ENCODE results near the gene CALB2.
"Not testable (repeated sequence)": the region's sequence is repeated elsewhere in the genome, so short reads cannot be mapped to it uniquely, and the experiment has no call there.

The CALB2 gene

DNA sequence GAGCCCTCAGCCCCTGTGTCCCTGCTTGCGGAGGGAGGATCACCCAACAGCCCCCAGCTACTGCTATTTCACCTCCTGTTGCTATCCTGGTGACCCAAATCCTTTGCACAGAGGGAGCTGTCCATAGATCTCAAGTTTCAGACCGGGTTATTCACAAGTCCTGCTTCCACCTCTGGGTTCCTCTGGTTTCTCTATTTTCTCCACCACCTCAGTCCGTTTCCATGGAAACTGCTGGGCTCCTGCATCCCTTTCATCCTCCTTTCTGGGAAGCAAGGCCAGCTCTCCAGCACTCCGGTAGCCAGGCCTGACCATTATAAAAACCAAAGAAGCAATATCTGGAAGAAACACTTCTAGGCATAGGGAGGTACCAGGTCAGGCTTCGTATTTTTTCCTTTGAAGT lies 4.8 kb upstream of the CALB2 start:
- no peak for DNase-seq

DNA sequence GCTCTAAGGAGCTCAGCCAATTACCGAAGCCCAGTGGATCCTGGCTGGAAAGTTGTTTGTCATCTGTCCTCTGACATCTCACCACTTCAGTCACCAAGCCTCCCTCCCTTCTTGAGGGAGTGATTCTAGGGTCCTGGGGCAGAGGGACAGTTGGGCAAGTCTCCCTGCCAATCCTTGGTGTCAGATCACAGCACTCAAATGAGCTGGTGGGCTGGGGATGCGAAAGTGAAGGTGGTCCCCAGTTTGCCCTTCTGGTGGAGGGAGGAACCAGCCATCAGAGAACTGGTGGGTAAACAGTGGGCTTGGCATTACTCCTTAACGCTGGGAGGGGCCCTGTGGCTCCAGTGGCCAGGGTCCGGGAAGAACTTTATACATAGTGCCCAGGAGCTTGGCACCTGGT lies 4.4 kb upstream of the CALB2 start:
- DNase-seq: no peak

- DNase-seq: no peak
Observed at GRCh38 chr16:71356051-71356740, 2.3 kb upstream of the CALB2 start.

DNA sequence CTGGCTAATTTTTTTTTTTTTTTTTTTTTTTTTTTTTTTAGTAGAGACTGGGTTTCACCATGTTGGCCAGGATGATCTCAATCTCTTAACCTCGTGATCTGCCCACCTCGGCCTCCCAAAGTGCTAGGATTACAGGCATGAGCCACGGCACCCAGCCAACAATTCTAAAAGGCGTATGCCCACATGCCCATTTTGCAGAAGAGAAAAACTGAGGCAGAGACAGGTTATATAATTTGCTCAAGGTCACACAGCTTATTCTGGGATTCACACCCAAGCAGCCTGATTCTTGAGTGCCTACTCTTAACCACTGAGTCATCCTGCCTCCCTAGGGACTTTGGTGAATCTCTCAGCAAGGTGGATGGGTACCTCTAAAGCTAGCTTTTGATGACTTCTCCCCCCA lies 1.6 kb upstream of the CALB2 start:
- not testable (repeated sequence) for DNase-seq

GRCh38 chr16:71357681-71358080 lies 842 bp upstream of the CALB2 start:
- peak; percentile 26 for DNase-seq

GRCh38 chr16:71359431-71359830 lies 908 bp downstream of the CALB2 start:
- no peak for DNase-seq

GRCh38 chr16:71360378-71360777 lies 1.9 kb downstream of the CALB2 start:
- DNase-seq: no peak

DNA sequence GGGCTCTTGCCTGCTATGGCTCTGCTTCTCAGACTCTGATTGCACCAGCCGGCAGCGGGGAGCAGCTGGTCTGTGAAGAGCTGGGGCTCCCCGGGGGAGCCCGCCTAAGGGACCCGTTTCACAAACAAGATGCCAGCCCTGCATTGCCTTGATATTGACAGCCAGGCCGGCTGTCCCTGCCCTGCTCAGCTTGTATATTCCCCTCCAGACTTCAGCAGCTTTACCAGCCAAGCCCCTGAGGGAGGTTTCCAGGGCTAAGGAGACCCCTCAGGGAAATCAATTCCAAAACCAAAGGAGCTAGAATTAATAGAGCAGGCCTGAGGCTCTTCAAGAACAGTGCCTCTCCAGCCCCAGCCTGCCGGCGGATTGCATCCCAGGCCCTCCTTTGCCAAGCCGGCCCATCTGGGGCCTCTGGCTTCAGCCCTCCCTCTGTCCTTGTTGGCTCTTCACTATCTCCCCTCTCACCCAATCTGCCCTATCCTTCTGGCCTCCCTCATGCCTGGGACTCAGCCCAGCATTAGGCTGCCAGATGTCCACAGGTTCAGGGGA lies 5.7 kb downstream of the CALB2 start:
- DNase-seq: no peak

DNA sequence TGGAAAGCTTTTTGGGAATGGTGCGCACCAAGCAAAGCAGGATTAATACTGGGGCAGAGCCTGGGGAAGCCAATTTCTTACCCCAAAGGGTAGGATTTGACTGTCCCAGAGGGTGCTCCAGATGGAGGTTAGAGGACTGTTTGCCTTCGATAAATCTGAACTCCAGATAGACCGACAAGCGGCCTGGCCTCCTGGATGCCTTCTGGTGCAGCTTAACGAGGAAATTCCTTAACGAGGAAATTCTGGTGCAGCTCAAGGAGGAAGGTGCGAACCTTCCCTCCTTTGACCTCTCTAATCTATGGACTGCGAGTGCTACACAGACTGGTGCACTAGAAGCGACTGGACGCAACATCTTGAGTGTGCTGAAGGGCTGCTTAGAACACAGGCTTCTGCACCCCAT lies 6.5 kb downstream of the CALB2 start:
- DNase-seq: no peak

GRCh38 chr16:71367241-71367976 lies 8.9 kb downstream of the CALB2 start:
- DNase-seq: peak; percentile 62

DNA sequence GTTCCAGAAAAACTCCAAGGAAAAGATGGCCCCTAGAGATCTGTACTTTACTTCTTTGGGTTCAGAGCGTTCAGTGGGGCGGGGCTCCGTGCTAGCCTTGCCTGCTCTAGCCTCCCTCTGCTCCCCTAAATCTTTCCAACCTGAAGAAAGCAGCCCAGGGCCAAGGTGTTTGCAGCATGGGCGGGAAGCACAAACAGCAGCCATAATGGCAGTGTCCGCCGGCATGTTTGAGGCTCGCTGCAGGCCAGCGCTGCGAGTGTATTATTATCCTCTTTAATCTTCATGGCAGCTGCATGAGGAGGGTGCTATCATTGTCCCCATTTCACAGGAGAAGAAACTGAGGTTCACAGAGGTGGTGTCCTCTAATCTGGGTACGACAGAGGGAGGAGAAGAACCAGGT lies 10.4 kb downstream of the CALB2 start:
- no peak for DNase-seq

DNA sequence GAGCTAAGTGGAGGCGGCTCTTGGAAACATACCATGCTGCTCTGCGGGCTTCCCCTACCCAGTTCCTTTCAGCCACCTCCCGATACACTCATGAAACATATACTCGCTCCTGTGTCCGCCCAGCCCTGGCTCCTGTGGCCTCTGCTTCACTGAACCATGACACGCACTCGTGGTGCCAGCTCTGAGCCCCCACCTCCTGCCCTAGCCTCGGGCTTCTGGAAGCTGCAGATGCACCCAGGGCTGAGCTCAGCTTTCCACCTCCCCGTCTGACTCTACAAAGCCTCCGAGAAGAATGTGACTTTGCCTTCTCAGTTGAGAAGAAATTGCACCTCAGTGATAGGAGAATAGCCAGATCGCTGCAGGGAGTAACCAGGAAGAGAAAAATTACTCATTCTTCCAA lies 11.0 kb downstream of the CALB2 start:
- DNase-seq: no peak

DNA sequence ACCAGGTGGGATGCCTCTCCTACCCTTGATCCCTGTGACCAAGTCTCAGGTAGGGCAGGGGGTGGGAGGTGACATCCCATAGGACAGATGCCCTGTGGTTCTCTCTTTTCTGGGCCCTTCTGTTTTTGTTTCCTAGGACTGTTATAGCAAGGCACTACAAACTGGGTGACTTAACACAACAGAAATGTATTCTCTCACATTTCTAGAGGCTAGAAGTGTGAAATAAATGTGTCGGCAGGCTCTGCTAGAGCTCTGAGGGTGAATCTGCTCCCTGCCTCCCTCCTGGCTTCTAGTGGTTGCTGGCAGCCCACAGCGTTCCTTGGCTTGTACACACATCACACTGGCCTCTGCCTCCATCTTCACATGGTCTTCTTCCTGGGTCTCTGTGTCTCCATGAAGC lies 12.7 kb downstream of the CALB2 start:
- no peak for DNase-seq

- no peak for DNase-seq
Observed at GRCh38 chr16:71373073-71373472, 14.6 kb downstream of the CALB2 start.

DNA sequence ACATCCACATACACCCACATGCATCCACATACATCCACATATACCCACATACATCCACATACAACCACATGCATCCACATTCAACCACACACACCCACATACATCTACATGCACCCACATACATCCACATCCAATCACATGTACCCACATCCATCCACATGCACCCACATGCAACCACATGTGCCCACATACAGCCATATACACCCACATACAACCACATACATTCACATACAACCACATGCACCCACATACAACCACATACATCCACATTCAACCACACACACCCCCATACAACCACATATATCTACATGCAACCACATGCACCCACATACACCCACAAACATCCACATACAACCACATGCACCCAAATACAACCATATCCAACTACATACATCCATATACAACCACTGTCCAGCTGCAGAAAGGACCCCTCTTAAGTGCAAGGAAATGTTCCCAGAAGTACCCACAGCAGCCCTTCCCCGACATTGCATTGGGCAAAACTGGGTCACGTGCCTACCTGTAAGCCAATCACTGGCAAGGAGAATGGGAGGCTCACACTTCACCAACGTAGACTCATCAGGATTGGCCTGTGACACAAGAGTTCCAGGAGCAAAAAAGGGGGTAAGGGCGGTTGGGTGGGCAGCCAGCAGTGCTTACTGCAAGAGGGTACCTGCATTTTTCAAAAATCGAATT lies 18.1 kb downstream of the CALB2 start:
- no peak for DNase-seq

DNA sequence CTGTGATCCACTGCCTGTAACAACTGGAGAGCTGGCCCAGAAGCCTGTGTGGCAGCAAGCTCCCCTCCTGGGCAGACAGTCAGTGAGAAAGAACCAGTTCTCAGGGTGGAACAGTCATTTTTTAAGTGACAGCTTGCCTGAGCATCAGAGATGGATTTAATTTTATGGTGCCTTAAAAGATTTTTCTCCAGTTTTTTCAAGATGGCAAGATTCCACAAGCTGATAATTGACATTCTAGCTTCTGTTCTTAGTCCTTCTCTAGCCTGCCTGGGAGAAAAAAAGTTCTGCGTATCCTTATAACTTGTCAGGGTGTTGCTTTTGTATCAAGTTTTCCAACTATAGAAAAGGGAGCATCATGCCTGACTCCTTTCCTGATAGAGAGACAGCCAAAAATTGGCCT lies 21.2 kb downstream of the CALB2 start:
- no peak for DNase-seq

DNA sequence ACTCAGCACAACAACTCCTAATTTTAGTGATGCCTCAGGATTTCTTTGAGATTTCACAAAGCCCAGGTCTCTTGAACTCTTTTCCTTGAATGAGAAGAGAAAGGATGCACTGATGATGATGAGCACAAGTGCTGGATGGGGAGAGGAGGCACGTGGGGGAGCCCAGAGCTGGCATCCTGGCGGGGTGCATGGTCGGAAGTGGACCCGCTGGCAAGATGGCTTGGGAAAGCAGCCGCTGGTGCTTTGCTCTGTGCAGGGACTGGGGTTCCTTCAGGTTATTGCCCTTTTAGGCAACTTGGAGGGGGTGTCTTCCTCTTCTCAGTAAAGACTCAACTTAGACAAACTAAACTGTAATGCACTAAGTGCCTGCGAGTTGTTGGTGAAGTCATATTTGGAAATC lies 22.3 kb downstream of the CALB2 start:
- no peak for DNase-seq

DNA sequence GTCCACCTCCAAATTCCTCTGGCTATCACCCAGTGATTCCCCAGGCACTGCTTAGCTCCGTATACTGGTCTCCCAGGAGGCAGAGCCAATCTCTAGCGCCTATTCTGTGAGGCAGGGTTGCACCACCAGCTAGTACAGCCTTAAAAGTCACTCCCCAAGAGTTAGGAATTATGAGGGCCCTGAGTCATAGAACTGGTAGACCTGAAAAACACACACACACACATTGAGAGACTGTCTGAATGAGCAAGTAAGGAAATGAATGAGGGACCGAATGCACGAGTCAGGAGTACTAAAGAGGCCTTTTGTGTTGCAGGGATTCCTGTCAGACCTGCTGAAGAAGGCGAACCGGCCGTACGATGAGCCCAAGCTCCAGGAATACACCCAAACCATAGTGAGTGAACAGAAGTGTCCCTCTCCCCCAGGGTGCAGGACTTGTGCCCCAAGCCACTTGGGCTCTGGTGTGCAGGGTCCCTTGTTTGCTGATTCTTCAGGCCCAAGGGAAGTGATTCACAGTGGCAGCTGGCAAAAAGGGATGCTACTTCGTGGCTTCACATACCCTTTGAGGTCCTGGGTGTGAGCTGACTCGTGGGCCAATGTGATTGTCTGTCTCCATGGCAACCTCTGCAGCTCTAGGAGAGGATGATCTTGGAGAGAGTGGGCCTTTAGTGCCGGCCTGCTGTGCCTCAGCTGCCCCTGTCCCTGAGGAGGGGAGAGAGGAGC lies 24.7 kb downstream of the CALB2 start:
- no peak for DNase-seq

DNA sequence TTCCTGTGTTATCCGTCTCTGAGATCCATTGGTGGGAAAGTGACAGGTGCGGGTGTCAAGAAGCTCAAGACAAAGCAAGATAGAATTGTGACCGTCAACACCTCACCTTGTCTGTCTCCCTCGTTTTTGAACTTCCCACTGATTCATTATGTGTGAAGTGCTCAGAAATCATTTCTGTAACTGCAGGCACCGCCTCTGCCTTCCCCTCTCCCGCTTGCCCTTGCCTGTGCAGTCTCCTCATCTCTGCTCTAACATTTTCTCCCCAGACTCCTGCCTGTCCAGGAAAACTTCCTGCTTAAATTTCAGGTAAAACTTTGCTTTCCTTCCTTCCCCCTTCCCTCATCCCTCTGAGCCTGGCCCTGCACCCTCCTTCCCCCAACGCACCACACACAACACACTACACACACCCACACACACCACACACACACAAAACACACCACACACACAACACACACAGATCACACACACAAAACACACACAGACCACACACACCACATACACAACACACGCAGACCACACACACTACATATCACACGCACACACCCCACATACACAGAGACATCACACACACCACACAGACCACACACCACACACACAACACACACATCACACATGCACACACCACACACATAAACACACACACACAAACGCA lies 25.7 kb downstream of the CALB2 start:
- no peak for DNase-seq

DNA sequence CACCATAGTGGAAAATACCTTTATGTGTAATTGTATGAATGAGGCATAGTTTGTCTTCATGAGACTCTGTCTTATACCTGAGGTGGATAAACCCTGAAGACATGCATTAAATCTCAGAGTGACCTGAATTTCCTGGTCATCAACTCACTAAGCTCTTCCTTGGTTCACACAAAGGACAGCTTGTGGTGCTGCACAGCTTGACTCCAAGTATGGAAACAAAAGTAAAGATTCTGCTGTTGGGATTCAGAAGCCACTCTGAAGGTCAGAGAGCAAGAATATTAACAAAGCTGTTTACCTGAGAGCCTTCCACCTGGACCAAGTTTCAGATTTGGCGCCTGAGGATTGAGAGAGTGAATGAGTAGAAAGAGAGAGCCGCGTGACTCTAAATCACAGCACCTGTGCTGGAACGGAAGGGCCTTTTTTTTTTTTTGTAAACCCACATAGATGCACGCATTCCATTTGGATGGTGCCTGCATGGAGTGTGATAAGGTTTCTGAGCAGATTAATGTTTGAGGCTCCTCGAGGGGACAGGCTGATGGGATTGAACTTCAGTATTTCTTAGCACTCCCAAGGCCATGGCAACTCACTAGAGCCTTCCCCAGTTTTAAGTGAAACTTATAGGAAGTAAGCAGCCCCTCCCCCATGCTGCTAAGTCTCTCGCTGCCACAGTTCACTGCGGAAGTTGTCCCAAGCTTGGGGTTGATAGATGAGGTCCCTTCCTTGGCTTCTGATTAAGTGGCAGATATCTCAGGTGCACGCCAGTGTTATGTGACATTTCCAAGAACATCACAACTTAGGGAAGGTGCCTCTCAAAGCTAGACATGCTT lies 28.7 kb downstream of the CALB2 start:
- DNase-seq: no peak

DNA sequence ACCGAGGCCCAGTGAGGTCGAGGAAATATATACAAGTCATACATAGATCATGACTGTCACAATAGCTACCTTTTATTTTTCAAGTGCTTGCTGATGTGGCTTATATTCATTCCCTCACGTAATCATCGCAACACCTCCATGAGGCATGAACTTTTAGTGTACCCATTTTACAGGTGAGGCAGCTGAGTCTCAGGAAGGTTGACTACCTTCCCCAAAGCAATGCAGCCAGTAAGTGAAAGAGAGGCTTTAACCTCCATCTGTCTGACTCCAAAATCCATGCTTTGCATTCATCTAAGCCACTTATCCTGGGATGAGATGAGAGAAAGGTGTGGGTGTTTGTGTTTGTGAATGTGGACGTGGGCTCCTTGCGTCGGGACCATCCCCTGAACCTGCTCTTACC lies 30.8 kb downstream of the CALB2 start:
- no peak for DNase-seq

DNA sequence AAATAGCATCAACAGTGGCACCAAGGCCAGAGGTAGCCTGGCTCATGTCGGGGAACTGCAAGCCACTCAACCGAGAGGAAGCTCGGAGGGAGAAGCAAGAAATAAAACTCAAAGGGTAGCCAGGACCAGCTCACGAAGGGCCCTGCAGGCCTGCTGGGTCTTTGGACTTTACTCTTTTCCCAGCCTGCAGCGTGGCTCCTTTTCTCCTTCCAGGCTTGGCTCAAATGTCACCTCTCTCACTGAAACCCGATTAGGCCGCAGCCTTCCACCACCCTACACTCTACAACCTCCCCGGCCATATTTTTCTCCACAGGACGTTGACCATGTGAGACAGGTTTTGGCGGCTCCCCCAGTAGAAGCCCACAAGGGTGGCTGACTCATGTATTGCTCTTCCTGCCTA lies 38.1 kb downstream of the CALB2 start:
- DNase-seq: no peak
